ENCODE data around the gene ACTN1. TPM values are rescaled to one million over a fixed set of nuclear protein-coding genes. Genes with fewer than 3 reads are reported as not detected.

The ACTN1 gene
- total and polyA plus RNA-seq, 2 experiments from 2014 or later: 121 to 280 TPM

DNA sequence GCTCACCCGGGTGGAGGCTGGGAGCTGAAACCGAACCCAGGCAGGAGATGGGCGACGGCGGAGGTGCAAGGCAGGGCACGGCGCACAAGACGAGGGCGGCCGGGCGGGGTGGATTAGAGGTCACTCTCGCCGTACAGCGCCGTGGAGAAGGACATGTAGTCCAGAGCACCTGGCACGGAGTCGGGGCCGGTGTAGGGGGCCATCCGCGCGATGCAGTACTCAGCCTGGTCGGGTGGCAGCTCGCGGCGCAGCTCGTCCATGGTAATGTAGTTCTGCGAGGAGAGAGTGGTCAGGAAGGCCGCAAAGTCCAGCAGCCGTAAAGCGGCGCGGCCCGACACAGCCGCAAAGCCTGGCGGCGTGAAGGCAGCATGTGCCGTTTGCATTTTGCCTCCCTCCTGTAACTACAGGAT, 104.4 kb downstream of the ACTN1 start:
- Histone ChIP-seq H2AFZ (no peak overlapping the region), H3K4me3 (no peak overlapping the region), H3K4me1 (ENCODE audit: insufficient read depth) (no peaks in the 10 kb centered on the region), H3K27ac (ENCODE audit: low read depth) (no peak overlapping the region), H3K27me3 (ENCODE audit: insufficient read depth) (no peaks in the 10 kb centered on the region), H3K4me2 (no peak overlapping the region), H3K9me2 (ENCODE audit: insufficient read depth) (no peaks in the 10 kb centered on the region), H3K36me3 (ENCODE audit: insufficient read depth) (peaks cover 35% of the 10 kb centered on the region), H3F3A (replicated peaks; ENCODE audit: low read depth) (no peaks in the 10 kb centered on the region), H4K20me1 (replicated peaks; ENCODE audit: insufficient read depth) (no peaks in the 10 kb centered on the region), H3K79me2 (replicated peaks; ENCODE audit: insufficient read depth) (no peaks in the 10 kb centered on the region)
- H3K27ac Mint-ChIP-seq: no peak overlapping the region
- H3K4me1 Mint-ChIP-seq: no peaks in the 10 kb centered on the region; the same call in 2 of the 3 replicates
- DNase-seq (ENCODE audit: low spot score): no peak
- peaks cover 6% of the 10 kb centered on the region for H3K27me3 Mint-ChIP-seq (ENCODE audit: insufficient read depth, low read depth, poor library complexity)
- H3K9me3 Mint-ChIP-seq: no peaks in the 10 kb centered on the region
- H3K4me3 Mint-ChIP-seq: no peak overlapping the region
- TF ChIP-seq STAT1 (IDR thresholded peaks at IDR 0.05; ENCODE audit: unreplicated experiment) (no peak), ZNF331 (CRISPR knock-in tag; IDR thresholded peaks at IDR 0.05; ENCODE audit: low read depth) (no peak), POLR2AphosphoS5 (IDR thresholded peaks at IDR 0.05; ENCODE audit: low read depth) (no peak), EZH2phosphoT487 (IDR thresholded peaks at IDR 0.05; ENCODE audit: unreplicated experiment) (no peak), ZNF114 (CRISPR knock-in tag; IDR thresholded peaks at IDR 0.05) (no peak), NANOG (IDR thresholded peaks at IDR 0.05; ENCODE audit: borderline replicate concordance) (no peak), EZH2 (IDR thresholded peaks at IDR 0.05; ENCODE audit: low read depth, unreplicated experiment) (no peak), CREB1 (CRISPR knock-in tag; IDR thresholded peaks at IDR 0.05; ENCODE audit: low read depth) (no peak), JUNB (IDR thresholded peaks at IDR 0.05; ENCODE audit: unreplicated experiment) (no peak)
- TF ChIP-seq, protein P1, sequence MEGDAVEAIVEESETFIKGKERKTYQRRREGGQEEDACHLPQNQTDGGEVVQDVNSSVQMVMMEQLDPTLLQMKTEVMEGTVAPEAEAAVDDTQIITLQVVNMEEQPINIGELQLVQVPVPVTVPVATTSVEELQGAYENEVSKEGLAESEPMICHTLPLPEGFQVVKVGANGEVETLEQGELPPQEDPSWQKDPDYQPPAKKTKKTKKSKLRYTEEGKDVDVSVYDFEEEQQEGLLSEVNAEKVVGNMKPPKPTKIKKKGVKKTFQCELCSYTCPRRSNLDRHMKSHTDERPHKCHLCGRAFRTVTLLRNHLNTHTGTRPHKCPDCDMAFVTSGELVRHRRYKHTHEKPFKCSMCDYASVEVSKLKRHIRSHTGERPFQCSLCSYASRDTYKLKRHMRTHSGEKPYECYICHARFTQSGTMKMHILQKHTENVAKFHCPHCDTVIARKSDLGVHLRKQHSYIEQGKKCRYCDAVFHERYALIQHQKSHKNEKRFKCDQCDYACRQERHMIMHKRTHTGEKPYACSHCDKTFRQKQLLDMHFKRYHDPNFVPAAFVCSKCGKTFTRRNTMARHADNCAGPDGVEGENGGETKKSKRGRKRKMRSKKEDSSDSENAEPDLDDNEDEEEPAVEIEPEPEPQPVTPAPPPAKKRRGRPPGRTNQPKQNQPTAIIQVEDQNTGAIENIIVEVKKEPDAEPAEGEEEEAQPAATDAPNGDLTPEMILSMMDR (conservative IDR thresholded peaks at IDR 0.05; ENCODE audit: low read depth in 2 of 2): no peak
- TF ChIP-seq, protein P2, sequence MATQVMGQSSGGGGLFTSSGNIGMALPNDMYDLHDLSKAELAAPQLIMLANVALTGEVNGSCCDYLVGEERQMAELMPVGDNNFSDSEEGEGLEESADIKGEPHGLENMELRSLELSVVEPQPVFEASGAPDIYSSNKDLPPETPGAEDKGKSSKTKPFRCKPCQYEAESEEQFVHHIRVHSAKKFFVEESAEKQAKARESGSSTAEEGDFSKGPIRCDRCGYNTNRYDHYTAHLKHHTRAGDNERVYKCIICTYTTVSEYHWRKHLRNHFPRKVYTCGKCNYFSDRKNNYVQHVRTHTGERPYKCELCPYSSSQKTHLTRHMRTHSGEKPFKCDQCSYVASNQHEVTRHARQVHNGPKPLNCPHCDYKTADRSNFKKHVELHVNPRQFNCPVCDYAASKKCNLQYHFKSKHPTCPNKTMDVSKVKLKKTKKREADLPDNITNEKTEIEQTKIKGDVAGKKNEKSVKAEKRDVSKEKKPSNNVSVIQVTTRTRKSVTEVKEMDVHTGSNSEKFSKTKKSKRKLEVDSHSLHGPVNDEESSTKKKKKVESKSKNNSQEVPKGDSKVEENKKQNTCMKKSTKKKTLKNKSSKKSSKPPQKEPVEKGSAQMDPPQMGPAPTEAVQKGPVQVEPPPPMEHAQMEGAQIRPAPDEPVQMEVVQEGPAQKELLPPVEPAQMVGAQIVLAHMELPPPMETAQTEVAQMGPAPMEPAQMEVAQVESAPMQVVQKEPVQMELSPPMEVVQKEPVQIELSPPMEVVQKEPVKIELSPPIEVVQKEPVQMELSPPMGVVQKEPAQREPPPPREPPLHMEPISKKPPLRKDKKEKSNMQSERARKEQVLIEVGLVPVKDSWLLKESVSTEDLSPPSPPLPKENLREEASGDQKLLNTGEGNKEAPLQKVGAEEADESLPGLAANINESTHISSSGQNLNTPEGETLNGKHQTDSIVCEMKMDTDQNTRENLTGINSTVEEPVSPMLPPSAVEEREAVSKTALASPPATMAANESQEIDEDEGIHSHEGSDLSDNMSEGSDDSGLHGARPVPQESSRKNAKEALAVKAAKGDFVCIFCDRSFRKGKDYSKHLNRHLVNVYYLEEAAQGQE (IDR thresholded peaks at IDR 0.05; ENCODE audit: unreplicated experiment): no peak
- TF ChIP-seq, protein P3, sequence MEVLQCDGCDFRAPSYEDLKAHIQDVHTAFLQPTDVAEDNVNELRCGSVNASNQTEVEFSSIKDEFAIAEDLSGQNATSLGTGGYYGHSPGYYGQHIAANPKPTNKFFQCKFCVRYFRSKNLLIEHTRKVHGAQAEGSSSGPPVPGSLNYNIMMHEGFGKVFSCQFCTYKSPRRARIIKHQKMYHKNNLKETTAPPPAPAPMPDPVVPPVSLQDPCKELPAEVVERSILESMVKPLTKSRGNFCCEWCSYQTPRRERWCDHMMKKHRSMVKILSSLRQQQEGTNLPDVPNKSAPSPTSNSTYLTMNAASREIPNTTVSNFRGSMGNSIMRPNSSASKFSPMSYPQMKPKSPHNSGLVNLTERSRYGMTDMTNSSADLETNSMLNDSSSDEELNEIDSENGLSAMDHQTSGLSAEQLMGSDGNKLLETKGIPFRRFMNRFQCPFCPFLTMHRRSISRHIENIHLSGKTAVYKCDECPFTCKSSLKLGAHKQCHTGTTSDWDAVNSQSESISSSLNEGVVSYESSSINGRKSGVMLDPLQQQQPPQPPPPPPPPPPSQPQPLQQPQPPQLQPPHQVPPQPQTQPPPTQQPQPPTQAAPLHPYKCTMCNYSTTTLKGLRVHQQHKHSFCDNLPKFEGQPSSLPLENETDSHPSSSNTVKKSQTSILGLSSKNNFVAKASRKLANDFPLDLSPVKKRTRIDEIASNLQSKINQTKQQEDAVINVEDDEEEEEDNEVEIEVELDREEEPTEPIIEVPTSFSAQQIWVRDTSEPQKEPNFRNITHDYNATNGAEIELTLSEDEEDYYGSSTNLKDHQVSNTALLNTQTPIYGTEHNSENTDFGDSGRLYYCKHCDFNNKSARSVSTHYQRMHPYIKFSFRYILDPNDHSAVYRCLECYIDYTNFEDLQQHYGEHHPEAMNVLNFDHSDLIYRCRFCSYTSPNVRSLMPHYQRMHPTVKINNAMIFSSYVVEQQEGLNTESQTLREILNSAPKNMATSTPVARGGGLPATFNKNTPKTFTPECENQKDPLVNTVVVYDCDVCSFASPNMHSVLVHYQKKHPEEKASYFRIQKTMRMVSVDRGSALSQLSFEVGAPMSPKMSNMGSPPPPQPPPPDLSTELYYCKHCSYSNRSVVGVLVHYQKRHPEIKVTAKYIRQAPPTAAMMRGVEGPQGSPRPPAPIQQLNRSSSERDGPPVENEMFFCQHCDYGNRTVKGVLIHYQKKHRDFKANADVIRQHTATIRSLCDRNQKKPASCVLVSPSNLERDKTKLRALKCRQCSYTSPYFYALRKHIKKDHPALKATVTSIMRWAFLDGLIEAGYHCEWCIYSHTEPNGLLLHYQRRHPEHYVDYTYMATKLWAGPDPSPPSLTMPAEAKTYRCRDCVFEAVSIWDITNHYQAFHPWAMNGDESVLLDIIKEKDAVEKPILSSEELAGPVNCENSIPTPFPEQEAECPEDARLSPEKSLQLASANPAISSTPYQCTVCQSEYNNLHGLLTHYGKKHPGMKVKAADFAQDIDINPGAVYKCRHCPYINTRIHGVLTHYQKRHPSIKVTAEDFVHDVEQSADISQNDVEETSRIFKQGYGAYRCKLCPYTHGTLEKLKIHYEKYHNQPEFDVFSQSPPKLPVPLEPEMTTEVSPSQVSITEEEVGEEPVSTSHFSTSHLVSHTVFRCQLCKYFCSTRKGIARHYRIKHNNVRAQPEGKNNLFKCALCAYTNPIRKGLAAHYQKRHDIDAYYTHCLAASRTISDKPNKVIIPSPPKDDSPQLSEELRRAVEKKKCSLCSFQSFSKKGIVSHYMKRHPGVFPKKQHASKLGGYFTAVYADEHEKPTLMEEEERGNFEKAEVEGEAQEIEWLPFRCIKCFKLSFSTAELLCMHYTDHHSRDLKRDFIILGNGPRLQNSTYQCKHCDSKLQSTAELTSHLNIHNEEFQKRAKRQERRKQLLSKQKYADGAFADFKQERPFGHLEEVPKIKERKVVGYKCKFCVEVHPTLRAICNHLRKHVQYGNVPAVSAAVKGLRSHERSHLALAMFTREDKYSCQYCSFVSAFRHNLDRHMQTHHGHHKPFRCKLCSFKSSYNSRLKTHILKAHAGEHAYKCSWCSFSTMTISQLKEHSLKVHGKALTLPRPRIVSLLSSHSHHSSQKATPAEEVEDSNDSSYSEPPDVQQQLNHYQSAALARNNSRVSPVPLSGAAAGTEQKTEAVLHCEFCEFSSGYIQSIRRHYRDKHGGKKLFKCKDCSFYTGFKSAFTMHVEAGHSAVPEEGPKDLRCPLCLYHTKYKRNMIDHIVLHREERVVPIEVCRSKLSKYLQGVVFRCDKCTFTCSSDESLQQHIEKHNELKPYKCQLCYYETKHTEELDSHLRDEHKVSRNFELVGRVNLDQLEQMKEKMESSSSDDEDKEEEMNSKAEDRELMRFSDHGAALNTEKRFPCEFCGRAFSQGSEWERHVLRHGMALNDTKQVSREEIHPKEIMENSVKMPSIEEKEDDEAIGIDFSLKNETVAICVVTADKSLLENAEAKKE (CRISPR knock-in tag; IDR thresholded peaks at IDR 0.05): no peak
- ATAC-seq: no peak
- H3K36me3 Mint-ChIP-seq (ENCODE audit: low read depth): peaks cover 82% of the 10 kb centered on the region
